ENCODE data around the gene PRSS36.
A peak's percentile ranks its signal among the peaks of the same experiment; 100 is the strongest.
"Not testable (repeated sequence)": the region's sequence is repeated elsewhere in the genome, so short reads cannot be mapped to it uniquely, and the experiment has no call there.

PRSS36 gene

GRCh38 chr16:31183432-31184428 lies 33.9 kb upstream of the PRSS36 start:
- DNase-seq: no peak

- DNase-seq: no peak
Measured at GRCh38 chr16:31182391-31182790, 32.5 kb upstream of the PRSS36 start.

GRCh38 chr16:31181102-31181830 lies 31.4 kb upstream of the PRSS36 start:
- DNase-seq: no peak

- peak; percentile 61 for DNase-seq
Measured at GRCh38 chr16:31179747-31180459, 30.0 kb upstream of the PRSS36 start, which contains the start of gene FUS. Gene FUS, plus strand, starts transcription at chr16:31180139. Its CDS starts 76 bp downstream, at chr16:31180215.

- no peak for DNase-seq
Measured at GRCh38 chr16:31179219-31179746, 29.4 kb upstream of the PRSS36 start.

- DNase-seq: no peak
Measured at GRCh38 chr16:31177136-31177535, 27.3 kb upstream of the PRSS36 start.

- DNase-seq: peak; percentile 29
Measured at GRCh38 chr16:31170048-31170447, 20.2 kb upstream of the PRSS36 start.

- no peak for DNase-seq
Measured at GRCh38 chr16:31168848-31169247, 19.0 kb upstream of the PRSS36 start.

GRCh38 chr16:31167315-31167714 lies 17.4 kb upstream of the PRSS36 start:
- DNase-seq: no peak

- DNase-seq: no peak
Measured at GRCh38 chr16:31157136-31157535, 7.3 kb upstream of the PRSS36 start.

- not testable (repeated sequence) for DNase-seq
Measured at GRCh38 chr16:31150976-31151375, 1.1 kb upstream of the PRSS36 start.

- DNase-seq: no peak
Measured at GRCh38 chr16:31149332-31149731, 534 bp downstream of the PRSS36 start.

GRCh38 chr16:31148896-31149295 lies 970 bp downstream of the PRSS36 start:
- no peak for DNase-seq

GRCh38 chr16:31148281-31148728 lies 1.6 kb downstream of the PRSS36 start:
- no peak for DNase-seq

GRCh38 chr16:31147574-31147973 lies 2.3 kb downstream of the PRSS36 start:
- DNase-seq: no peak

GRCh38 chr16:31145398-31145990 lies 4.4 kb downstream of the PRSS36 start:
- no peak for DNase-seq

- DNase-seq: not testable (repeated sequence)
Measured at GRCh38 chr16:31144418-31144817, 5.4 kb downstream of the PRSS36 start.

GRCh38 chr16:31143694-31144148 lies 6.1 kb downstream of the PRSS36 start:
- no peak for DNase-seq

GRCh38 chr16:31143011-31143693 lies 6.7 kb downstream of the PRSS36 start:
- no peak for DNase-seq

- DNase-seq: peak; percentile 81
Measured at GRCh38 chr16:31142109-31143010, 7.5 kb downstream of the PRSS36 start.
